ENCODE results near the gene LDLRAD2.

- no peak for TF ChIP-seq CTCF (IDR thresholded peaks at IDR 0.05; ENCODE audit: low read depth, low read length, missing input control)
- TF ChIP-seq YY1 (IDR thresholded peaks at IDR 0.05), result no peak
- no peak for TF ChIP-seq TAF1 (conservative IDR thresholded peaks at IDR 0.05)
- no peak for TF ChIP-seq ZBTB33 (IDR thresholded peaks at IDR 0.05)
- TF ChIP-seq FOXA1 (IDR thresholded peaks at IDR 0.05), result no peak
- TF ChIP-seq RAD21 (IDR thresholded peaks at IDR 0.05), result no peak
- TF ChIP-seq EGR1 (IDR thresholded peaks at IDR 0.05; ENCODE audit: low read depth in 2 of 2), result no peak
- TF ChIP-seq REST (IDR thresholded peaks at IDR 0.05), result no peak
- no peak for TF ChIP-seq MAX (IDR thresholded peaks at IDR 0.05)
- TF ChIP-seq ATF3 (IDR thresholded peaks at IDR 0.05), result no peak
- no peak for TF ChIP-seq JUND (IDR thresholded peaks at IDR 0.05)
- TF ChIP-seq GABPA (IDR thresholded peaks at IDR 0.05 in 1 of 2, conservative IDR thresholded peaks at IDR 0.05 in 1 of 2), result no peak
Observed at GRCh38 chr1:21860971-21861370, 48.9 kb downstream of the LDLRAD2 start.
